ENCODE data around the gene SMARCA1.

- TF ChIP-seq EP300 (IDR thresholded peaks at IDR 0.05) = no peak
- no peak for TF ChIP-seq CTCF (IDR thresholded peaks at IDR 0.05)
- no peak for TF ChIP-seq POLR2AphosphoS5 (IDR thresholded peaks at IDR 0.05)
- no peak for TF ChIP-seq POLR2A (IDR thresholded peaks at IDR 0.05)
These were observed 36.5 kb upstream of the SMARCA1 start for GRCh38 chrX:129559783-129560182.

Data from stomach (tissue), 4 donors.